Right forelimb (tissue), 1 donor: Measurements from ENCODE around the gene OR2AT4.
"Not testable (repeated sequence)": the region's sequence is repeated elsewhere in the genome, so short reads cannot be mapped to it uniquely, and the experiment has no call there.

ENCODE experiments used
- DNase-seq: peaks from one replicate; pipeline ENCODE4 v3.0.0-alpha.2; 2018

OR2AT4 gene

DNA sequence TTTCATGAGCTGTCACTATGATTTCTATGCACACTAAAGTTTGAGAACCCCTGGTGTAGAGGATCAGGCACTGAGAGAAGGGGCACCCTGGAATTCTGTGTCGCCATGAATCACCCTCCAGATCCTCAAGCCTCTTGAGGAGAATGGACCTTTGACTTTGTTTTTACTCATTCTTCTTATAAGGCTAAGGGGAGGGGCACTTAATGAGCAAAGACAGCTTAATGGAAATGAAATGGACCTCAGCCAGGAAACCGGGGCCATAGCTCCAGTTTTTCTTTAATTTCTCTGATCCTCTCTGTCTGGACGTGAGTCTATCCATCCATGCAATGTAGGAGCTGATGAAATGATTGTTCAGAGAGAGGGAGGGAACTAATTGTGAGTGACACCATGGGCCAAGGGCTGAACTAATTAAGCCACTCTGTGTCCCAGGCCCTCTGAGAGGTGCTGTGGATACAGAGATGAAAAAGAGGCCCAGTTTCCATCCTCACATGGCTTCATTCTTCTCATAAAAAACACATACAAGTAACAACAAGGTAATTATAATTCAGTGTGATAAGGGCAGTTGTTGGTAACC is 32.8 kb downstream of the OR2AT4 start:
- DNase-seq = no peak

DNA sequence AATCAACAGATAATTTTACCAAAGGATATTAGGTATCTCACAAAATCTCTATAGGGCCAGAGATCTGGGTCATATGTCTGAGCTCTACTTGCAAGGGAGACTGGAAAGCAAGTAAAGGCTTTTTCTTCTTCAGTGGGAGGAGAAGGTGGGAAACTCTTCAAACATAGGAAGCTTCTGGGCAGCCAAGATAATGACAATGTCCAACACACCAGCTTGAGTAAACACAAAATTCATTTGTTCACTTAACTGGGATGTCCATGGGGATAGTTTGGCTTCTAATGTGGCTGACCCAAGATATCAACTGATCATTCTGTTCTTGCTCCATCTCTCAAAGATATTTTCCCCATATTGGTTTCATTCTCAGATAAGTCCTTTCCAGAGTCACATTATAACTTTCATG is 37.4 kb downstream of the OR2AT4 start:
- no peak for DNase-seq

DNA sequence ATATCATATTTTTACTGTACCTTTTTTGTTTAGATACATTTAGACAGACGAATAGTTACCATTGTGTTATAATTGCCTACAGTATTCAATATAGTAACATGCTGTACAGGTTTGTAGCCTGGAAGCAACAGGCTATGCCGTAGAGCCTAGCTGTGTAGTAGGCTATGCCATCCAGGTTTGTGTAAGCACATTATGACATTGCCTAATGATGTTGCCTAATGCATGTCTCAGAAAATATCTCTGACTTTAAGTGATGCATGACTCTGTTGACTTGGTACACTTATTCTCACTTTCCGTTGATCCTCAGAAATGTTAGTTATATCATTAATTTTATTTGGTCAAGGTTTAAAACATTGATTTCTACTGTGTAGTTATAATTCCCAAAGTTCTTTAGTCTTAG is 39.9 kb downstream of the OR2AT4 start:
- no peak for DNase-seq

DNA sequence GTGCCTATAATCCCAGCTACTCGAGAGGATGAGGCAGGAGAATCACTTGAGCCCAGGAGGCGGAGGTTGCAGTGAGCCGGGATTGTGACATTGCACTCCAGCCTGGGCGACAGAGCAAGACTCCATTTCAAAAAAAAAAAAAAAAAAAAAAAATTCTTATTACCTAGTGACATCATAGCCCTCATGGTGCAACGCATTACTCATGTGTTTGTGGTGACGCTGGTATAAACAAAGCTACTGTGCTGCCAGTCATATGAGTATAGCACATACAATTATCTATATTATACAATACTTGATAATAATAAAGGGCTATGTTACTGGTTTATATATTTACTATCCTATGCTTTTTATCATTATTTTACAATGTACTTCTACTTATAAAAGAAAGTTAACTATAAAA is 41.2 kb downstream of the OR2AT4 start:
- DNase-seq = no peak

DNA sequence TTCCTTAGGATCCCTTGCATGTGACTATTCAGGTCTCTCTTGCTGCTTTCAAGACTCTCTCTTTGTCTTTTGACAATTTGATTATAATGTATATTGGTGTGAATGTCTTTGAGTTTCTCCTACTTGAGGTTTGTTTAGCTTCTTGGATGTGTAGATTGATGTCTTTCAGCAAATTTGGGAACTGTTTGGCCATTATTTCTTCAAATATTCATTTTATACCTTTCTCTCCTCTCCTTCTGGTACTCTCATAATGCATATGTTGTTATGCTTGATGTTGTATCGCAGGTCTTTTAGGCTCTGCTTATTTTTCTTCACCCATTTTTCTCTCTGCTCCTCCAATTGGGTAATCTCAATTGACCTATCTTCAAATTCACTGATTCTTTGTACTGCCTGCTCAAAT is 44.2 kb downstream of the OR2AT4 start:
- DNase-seq = no peak

DNA sequence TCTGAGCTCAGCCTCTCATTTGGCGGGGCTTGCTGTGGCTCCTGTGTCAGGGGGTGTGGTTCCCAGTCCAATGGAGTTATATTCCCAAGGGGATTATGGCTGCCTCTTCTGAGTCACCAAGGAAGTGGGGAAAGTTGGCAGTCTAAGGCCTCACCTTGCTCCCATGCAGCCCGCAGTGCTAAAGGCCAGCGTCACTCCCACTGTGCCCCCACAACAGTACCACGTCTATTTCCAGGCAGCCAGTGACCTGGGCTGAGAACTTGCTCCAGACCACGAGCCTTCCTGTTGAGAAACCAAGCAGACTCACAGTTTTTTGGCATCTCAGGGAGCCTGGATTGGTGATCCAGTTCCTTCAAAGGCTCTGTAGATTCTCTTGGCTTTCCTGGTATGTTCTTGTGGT is 45.6 kb downstream of the OR2AT4 start:
- DNase-seq = no peak

DNA sequence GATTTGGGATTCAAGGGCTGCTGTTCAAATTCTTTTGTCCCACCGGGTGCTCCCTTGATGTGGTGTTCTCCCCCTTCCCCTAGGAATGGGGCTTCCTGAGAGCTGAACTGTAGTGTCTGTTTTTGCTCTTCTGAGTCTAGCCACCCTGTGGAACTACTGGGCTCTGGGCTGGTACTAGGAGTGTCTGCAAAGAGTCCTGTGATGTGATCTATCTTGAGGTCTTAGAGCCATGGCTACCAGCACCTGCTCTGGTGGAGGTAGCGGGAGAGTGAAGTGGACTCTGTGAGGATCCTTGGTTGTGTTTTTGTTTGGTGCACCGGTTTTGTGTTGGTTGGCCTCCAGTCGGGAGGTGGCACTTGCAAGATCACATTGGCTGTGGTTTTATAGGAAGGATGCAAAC is 46.2 kb downstream of the OR2AT4 start:
- no peak for DNase-seq

DNA sequence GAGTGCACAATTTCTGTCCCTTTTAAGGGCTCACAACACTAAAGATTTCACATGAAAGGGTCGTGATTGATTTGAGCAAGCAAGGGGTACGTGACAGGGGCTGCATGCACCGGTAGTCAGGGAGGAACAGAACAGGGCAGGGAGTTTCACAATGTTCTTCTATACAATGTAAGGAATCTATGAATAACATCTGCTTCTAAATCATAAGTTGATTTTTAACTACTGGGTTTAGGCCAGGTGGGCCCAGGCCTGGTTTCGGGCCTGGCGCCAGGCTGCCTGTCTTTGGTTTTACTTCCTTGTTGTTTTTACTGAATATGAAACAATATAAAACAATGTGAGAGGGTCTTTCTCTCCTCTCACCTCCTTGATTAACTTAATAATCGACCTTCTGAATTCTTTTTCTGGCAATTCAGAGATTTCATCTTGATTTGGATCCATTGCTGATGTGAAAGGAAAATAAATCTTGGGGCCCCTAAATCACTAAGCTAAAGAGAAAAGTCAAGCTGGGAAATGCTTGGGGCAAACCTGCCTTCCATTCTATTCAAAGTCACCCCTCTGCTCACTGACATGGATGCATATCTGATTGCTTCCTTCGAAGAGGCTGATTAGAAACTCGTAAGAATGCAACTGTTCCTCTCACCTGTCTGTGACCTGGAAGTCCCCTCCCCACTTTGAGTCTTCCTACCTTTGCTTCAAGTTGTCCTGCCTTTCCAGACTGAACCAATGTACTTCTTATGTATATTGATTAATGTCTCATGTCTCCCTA is 47.0 kb downstream of the OR2AT4 start:
- not testable (repeated sequence) for DNase-seq

DNA sequence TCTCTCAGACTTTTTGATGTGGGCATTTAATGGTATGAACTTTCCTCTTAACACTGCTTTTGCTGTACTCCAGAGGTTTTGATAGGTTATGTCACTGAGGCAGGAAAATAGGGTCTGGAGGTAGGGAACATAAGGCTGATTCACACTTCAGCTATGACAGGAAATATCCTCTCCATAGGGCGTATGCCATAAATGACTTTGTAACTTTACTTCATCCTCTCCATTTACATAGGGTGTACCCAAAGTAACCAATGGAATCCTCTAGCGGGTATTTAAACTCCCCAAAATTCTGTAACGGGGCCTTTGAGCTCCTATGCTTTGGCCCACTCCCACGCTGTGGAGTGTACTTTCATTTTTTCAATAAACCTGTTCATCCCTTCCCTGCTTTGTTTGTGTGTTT is 49.5 kb downstream of the OR2AT4 start:
- DNase-seq = no peak

DNA sequence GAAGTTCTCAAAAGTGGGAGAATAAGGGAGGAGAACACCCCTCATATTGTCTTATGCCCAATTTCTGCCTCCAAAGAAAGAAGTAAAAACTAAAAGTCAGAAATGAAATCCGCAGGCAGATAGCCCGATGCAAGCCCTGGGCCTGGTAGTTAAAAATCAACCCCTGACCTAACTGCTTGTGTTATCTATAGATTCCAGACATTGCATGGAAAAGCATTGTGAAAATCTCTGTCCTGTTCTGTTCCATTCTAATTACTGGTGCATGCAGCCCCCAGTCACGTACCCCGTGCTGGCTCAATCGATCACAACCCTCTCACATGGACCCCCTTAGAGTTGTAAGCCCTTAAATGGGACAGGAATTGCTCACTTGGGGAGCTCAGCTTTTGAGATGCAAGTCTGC is 50.0 kb downstream of the OR2AT4 start:
- DNase-seq = not testable (repeated sequence)

DNA sequence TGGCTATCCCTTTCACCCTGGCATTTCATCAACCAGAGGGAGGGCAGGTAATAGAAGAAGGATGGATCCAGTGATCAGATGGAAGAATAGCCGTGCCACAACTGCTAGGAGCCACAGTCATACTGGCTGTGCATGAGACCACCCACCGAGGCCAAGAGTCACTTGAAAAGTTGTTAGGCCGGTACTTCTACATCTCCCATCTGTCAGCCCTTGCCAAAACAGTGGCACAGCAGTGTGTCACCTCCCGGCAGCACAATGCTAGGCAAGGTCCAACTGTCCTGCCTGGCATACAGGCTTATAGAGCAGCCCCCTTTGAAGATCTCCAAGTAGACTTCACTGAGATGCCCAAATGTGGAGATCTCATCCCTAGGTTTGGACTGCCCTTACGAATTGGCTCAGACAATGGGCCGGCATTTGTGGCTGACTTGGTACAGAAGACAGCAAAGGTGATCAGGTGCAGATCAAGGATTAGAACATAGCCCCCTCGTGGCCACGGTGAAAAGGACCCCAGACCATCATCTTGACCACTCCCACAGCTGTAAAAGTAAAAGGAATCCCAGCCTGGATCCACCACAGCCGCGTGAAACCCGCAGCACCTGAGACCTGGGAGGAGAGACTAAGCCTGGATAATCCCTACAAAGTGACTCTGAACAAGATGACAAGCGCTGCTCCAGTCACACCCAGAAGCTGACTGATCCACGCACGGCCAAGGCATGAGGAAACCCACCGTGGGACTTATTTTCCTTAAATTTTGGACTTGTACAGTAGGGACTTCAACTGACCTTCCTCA is 52.1 kb downstream of the OR2AT4 start:
- DNase-seq = not testable (repeated sequence)

DNA sequence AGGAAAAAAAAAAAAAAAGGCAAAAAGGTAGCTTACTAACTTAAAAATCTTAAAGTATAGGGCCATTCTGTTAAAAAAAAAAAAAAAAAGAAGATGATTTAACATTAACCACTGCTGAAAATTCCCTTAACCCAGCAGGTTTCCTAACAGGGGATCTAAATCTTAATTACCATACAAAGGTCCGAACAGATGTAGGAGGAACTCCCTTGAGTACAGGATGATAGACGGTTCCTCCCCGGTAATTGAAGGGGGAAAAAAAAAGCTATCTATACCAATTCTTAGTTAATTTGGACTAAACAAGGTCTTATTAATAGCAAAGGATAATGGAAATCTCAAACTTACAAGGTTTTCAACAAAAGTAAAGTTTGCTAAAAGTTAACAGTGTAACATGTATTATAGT is 54.9 kb downstream of the OR2AT4 start:
- not testable (repeated sequence) for DNase-seq

DNA sequence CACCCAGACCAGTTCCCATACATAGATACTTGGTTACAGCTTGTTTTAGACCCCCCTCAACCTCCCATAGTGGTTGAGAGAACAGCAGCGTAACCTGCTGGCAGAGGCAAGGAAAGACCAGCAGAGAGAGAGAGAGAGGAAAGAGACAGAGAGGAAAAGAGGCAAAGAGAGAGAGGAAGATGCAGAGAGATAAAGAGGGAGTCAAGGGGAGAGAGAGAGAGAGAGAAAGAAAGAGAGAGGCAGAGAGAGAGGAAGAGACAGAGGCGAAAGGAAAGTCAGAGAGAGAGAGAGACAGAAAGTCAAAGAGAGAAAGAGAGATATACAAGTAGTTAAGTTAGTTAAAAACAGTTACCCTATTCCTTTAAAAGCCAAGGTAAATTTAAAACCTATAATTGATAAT is 55.4 kb downstream of the OR2AT4 start:
- DNase-seq = no peak

DNA sequence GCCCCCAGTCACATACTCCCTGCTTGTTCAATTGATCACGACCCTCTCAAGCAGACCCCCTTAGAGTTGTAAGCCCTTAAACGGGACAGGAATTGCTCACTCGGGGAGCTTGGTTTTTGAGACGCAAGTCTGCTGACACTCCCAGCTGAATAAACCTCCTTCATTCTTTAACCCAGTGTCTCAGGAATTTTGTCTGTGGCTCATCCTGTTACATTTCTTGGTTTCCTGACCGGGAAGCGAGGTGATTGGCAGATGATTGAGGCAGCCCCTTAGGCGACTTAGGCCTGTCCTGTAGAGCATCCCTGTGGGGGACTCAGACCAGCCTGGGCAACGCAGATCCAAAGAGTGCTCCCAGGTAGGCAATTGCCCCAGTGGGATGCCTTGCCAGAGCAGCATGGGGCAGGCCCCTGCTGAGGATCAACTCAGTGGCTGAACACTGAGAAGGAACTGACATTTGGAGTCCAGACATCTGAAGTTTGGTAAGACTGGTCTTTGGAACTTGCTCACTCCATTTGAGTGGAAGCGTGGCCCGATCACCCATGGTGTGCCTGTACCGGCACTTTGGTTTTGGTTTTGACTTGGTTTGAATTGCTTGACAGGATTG is 56.4 kb downstream of the OR2AT4 start:
- no peak for DNase-seq

DNA sequence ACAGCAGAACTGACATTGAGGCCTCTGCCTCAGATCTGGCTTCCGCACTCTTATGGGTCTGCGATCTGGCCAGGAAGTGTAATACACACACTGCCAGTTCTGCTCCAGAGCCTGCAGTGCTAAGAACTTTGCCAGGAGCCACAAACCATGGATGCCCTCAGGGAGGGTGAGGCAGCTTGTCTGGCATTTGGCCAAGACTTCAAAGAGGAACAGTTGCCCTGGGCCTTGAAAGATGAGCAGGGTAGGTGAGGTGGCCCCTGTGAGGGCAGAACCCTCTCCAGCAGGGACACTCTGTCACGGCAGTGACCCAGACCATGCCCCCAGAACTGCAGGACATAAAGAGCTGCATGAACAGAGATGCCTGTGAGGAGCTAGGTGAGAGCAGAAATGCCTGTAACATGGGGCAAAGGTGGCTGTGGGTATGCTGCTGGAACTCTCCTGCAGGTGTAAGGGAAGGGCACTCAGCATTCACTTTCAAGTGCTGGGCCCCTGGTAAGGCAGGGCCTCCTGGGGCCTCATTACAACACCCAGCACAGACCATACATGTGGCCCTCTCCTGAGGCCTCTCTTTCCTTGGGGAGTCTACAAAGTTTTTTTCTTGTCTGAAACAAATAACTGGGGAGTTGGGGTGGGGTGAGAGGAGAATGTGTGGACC is 60.6 kb downstream of the OR2AT4 start:
- DNase-seq = no peak

DNA sequence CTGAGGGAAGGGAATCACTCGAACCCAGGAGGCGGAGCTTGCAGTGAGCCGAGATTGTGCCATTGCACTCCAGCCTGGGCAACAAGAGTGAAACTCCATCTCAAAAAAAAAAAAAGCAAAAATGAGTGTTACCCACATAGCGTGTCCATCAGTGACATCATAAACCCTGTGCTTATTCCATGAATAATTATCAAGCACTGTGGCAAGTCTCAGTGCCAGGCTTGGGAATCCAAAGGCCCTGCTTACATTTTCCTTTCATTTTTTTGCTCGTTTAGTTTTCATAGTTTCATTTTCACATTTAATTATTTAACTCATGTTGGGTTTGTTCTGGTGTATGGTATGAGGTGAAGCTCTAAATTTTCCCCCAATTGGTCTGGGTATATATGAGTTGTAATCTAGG is 61.4 kb downstream of the OR2AT4 start:
- DNase-seq = no peak

DNA sequence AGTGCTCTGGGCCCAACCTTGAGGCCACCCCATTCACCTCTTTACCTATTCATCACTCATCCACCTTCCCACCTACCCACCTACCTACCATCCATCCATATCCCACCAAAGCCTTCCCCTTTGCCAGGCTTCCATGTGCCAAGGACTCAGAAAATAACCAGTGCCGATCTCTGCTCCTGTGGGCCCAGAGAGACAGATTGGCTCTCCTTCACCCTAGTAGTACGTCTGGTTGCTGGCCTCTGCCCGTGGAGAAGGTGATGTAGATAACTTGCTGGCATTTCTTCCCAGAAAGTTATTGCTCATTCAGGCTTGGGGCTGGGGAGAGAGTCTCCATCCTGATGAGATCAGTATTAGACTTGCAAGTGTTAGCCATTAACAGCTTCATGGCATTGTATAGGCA is 62.8 kb downstream of the OR2AT4 start:
- no peak for DNase-seq

DNA sequence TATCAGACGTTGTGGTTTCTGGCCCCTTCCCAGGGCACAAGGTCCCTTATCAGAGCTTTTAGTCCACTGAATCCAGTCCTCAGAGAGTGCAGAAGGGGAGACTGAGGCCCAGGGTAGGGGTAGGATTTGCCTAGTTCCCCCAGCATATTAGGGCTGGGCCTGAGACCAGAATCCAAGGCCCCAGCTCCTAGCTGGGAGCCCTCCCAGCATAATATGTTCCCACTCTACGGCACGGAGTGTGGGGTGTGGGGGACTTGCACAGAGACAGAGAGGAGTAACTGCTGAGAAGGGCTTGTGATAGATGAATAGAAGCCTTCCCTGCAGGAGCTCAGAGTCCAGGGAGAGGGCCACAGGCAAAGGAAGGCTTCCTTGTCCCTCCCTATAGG is 64.1 kb downstream of the OR2AT4 start:
- DNase-seq = no peak

DNA sequence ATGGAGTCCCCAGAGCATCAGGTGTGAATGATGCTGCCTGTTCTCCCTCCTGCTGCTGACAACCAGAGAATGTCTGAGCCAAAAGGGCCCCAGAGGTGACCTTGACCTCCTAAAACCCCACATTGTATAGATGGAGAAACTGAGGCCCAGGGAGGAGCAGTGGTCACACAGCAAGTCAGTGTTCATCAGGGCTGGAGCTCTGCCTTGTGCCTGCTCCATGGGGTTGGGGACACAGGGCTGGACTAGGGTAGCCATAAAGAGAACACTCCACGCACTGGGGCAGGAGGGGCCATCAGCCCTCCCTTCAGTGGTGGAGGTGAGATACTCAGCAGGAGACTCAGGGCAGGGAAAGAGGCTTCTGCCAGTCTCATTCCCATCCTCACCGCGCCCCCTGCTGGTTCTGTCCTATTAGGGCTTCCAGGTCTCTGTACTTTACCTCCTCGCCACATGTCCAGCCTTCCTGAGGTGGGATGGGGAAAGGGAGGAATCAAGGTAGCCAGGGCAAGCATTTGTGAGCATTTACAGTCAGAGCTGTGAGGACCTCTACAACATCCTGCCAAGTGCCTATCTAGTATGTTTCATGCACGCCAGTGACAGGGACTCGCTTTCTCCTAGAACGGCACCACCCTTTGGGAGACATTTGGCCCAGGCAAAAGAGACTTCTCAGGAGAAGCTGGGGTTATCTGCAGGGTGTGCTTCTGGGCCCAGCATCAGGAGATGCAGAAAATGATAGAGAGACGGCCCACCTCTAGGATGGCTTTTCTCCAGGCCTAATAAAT is 64.7 kb downstream of the OR2AT4 start:
- peak; percentile 67 for DNase-seq
